IPS DF 4.7 (cell line): Measurements from ENCODE around the gene PDCD1LG2.
"Not testable (repeated sequence)": the region's sequence is repeated elsewhere in the genome, so short reads cannot be mapped to it uniquely, and the experiment has no call there.

Experiments
- DNase-seq: peaks from one replicate; pipeline ENCODE4 v3.0.0-alpha.2; 2013; ENCODE audit warnings: low spot score; ENCODE audit errors: extremely low read depth

Gene PDCD1LG2

DNA sequence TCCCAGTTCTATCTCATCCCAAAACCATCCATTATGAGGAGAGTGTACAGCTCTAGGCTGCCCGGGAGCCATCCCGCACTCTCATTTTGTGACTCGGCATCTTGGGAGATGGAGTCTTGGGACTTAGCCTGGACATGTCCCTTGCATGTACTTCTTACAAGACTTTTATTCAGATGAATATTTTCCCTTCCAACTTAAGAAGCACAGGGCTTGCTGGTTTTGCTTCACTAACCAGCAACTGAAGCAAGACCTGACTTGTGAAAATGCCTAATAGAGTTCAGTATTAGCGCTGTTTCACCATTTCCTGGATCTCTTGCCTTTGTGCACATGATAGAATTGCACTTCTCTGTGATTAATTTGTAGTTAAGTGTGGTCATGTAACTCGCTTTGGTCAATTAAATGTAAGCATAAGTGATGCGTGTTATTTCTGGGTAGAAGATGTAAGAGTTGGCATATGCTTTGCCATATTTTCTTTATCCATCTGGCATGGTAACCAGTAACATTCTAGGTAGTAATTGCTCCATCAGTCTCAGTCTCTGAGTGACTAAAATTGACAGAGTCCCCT lies 55.8 kb downstream of the PDCD1LG2 start:
- no peak for DNase-seq

DNA sequence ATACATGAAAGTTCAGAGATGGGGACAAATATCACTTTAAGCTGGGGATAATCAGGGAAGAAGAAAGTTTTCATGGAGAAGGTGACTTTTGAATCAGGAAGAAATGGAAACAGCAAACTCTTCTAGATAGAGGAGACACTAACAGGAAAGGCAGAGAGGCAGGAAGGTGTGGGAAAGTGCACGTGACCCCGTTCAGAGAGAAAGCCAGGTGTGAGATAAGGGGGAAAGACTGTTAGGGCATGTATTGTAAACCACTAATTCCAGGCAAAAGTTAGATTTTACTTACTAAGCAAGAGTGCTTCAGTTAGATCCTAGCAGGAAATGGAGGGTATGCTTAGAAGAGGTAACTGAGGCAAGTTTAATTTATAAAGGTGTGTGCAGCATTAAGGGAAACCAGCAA lies 58.5 kb downstream of the PDCD1LG2 start:
- DNase-seq, result no peak

DNA sequence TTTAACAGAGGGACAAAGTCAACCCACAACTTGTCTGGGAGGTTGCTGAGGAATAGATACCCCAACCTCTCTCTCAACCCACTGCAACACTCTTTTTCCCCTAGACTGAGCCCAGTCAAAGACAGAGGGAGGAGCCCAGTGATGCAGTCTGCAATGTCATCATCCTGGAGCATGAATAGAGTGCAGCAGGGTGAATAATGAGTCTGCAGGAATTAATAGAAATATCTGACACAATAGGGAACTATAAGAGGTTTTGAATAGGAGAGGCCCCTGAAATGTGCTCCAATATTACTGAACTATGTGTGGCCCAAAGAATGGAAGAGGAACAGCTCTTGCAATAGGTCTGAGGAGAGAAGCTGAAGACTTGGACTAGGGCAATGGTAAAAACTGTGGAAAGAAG lies 59.1 kb downstream of the PDCD1LG2 start:
- no peak for DNase-seq

DNA sequence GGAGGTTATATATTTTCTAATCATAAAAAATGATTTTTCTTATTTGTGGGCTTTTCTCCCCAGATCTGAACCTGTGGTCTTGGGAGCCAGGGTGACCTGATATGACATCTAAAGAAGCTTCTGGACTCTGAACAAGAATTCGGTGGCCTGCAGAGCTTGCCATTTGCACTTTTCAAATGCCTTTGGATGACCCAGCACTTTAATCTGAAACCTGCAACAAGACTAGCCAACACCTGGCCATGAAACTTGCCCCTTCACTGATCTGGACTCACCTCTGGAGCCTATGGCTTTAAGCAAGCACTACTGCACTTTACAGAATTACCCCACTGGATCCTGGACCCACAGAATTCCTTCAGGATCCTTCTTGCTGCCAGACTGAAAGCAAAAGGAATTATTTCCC lies 59.6 kb downstream of the PDCD1LG2 start:
- DNase-seq, result no peak

DNA sequence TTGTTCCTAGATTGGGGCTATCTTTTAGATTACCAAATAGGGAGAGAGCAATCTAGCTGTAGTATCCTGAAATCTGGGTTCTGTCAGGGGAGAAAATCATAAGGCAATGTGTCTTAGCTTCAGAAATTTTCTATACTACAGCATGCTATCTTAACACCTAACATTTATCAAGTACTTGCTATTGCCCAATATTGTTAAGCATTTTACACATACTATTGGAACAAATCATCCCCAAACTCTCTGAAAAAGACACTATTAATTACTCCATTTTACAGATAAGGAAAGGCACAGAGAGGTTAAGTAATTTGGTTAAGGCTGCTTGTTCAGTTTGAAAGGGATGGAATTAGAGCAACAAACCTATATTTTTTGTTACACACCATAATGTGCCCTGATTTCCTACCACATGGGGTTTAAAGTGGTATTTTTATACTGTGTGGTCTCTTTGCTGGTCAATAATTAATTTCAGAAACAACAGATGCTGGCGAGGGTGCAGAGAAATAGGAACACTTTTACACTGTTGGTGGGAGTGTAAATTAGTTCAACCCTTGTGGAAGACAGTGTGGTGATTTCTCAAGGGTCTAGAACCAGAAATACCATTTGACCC lies 61.4 kb downstream of the PDCD1LG2 start:
- DNase-seq, result no peak

DNA sequence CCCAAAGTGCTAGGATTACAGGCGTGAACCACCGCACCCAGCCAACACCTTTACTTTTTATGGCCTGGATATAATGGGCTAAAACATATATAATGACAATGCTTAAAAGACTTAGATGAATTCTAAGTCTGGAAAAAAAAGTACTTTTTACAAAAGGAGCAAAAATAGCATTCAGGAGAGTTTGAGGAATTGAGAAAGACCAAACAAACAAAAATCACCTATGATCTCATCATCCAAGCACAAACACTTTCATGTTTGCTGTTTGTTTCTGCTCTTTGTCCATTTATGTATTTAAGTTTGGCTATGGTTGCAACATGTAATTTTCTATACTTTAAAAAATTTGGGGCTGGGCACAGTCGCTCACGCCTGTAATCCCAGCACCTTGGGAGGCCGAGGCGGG lies 63.8 kb downstream of the PDCD1LG2 start:
- DNase-seq, result no peak

DNA sequence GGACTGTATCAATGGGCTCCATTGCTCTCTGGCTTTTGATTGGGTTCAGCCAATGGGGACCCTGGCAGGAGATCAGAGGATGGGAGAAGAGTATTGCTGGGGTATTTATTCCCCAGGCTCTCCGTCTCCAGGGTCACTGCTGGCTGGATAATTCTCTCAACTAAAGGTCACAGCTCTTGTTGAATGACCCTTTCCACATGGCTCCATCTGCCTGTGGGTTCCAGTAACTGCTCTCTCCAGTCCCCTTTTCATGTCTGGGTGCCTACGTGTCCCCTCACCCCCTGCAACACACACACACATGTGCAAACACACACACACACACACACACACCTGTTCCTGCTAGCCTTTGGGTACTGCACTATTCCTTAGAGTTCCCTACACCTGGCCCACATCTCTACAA lies 64.7 kb downstream of the PDCD1LG2 start:
- no peak for DNase-seq

DNA sequence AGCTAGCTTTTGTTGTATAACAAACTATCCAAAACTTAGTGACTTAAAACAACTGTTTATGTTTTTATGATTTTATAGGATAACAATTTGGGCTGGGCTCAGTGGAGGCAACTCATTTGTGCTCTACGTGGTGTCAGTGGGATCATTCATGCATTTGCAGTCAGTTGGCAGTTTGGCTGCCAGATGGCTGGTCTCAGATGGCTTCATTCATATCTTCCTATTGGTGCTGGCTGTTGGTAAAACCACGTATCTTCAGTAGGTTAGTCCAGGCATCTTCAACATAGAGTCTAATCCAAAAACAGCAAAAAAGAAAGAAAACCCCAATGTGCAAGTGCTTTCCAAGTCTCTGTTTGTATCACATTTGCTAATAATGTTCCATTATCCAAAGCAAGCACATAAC lies 66.9 kb downstream of the PDCD1LG2 start:
- no peak for DNase-seq

DNA sequence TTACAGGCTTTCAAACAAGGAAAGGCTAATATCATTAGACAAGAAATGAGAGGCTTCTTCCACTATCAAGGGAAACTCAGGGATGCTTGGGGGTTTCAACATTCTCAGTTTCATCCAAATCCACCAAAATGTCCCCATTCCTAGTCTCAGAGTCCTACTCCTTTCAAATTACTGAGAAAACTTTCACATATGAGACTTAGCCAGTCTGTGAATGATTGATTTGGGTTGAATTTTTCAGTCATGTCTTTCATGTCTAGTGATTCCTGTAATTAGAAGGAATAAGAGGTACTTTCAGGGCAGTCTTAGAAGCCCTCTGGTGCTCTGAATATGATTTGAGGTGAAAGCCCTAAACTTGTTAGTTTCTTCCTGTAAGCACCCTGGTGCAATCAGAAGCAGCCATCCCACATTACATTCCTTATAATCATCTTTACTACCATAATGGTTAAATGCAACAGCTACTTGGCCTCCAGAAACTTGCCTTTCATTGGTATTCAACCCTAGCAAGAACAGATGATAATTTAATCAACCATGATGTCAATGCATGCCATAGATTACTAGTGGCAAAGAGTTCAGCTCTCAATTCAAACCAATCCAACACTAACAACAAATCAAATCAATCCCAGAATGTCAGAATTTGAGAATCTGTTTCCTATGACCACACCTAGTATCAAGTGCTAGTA lies 67.8 kb downstream of the PDCD1LG2 start:
- no peak for DNase-seq

DNA sequence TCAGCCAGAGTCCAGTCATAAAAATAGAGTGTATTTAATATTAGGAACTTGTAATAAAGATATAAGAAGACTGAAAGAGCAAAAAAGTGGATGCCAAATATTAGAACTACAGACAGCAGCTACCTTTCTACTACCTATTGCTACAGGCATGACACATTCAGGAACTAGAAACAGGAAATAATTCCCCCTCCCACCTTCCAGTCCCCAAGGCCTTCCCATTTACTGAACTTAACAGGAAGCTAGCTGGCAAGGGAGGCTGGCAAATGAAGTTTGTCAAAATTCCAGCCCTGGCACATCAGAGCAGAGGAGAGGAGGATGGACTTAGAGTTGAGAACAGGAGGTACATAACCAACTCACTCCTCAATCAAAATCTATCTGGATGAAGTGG lies 68.4 kb downstream of the PDCD1LG2 start:
- no peak for DNase-seq

DNA sequence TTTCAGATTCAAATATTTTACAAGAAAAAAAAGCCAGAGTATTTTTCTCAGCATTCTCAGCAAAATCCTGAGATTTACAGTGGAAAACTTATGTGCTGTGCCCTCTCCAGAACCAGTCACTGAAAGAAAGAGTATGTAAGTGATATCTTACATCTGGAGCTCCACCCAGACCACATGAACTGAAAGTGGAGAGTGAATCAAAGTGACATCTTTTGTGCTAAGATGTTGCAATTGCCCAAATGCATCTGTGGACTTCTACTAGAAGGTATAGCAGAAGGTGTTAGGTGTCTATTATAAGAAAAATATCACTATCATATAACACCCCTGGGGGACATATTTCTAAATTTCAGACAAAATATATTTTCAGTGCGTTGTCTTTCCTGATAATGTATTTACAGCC lies 69.5 kb downstream of the PDCD1LG2 start:
- DNase-seq, result no peak

DNA sequence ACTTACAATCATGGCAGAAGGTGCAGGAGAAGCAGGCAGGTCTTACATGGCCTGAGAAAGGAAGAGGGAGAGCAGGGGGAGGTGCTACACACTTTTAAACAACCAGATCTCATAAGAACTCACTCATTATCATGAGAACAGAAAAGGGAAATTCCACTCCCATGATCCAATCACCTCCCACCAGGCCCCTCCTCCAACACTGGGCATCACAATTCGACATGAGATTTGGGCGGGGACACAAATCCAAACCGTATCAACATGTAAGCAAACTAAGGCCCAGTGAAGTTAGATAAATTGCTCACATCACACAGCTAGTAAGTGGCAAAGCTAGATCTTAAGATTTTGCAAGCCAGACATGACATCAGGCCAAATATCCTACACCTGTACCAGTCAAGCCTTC lies 70.3 kb downstream of the PDCD1LG2 start:
- no peak for DNase-seq

DNA sequence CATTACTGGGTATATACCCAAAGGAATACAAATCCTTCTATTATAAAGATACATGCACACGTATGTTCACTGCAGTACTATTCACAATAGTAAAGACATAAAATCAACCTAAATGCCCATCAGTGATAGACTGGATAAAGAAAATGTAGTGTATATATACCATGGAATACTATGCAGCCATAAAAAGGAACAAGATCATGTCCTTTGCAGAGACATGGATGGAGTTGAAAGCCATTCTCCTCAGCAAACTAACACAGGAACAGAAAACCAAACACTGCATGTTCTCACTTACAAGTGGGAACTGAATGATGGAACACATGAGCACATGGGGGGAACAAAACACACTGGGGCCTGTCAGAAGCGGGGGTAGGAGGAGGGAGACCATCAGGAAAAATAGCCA lies 71.4 kb downstream of the PDCD1LG2 start:
- not testable (repeated sequence) for DNase-seq

DNA sequence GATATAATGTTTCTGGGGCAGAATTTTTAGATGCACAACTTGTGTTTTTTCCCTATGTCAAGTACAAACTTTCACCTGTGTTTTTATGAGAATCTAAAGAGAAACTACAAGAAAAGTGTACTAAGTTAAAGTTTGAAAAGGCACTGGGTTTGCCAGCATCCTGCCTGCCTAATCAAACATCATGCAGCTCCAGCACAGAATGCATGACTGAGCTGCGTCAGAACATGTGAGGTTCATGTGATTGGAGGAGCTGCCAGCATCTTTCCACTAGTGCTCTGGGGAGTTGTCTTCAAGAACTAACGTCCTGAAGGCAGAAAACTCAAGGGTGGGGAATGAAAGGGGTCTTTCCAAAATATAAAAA lies 72.5 kb downstream of the PDCD1LG2 start:
- DNase-seq, result no peak

DNA sequence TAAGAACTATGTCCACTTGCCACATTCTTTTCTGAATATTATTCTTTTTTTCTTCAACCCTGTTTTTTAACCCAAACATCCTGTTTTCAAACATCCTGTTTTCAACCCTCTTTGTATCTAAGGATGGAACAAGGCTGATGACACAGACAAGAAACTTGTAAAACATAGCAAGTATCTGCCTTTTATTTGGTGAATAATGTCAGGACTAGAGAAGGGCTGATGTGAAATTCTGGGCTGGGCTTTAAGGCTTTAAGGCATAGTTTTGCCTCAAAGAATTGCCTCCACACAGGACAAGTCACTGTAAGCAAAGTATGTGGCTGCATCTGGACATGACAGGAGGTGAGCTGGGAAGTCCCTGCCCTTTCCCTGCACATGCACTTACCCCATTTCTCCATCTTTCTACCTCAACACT lies 76.1 kb downstream of the PDCD1LG2 start:
- no peak for DNase-seq

DNA sequence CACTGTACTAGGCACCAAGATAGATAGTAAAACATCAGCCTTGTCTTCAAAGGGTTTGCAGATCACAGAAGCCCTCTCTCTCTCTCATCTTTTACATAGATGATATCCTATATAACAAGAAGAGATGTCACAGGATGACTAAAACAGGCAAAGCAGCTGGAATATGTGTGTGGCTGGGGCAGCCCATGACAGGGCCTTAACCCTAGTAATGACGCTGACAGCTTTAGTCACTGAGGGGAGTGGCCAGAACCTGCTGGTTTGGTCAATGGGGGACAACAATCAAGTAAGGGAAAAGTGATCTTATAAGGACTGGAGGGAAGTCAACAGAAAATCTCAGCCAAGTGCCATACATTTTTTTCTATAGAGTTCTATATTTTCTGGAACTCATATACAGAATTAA lies 76.7 kb downstream of the PDCD1LG2 start:
- DNase-seq, result no peak

DNA sequence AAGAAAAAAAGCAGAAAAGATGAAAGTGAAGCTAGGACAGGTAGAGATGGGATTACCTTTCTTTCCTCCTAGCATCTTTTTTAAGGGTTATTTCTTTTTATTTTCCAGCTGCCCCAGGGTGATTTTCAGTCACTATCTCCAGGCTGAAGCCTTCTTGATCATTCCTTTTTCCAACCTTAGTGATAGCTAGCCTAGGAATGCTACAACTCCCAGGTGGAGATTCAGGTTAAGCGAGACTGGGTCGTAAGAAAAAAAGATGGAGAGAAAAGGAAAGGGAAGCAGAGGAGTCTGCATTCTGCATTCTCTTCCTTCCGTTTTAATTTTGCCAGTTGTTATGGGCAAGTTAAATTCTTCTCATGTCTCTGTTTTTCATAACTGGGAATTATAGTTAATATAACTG lies 81.9 kb downstream of the PDCD1LG2 start:
- DNase-seq, result no peak

DNA sequence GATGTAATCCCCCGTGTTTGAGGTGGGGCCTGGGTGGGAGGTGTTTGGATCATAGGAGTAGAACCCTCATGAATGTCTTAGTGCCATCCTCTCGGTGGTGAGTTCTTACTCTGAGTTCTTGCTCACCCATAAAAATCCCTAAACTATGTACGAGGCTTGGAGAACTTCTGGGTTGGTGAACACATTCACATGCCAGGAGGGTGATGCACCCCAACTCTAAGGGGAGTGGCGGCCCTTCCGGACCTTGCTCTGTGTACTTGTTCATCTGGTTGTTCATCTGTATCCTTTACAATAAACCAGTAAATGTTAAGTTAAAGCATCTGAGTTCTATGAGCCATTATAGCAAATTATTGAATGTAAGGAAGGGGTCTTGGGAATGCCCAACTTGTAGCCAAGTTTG lies 82.6 kb downstream of the PDCD1LG2 start:
- DNase-seq, result no peak

DNA sequence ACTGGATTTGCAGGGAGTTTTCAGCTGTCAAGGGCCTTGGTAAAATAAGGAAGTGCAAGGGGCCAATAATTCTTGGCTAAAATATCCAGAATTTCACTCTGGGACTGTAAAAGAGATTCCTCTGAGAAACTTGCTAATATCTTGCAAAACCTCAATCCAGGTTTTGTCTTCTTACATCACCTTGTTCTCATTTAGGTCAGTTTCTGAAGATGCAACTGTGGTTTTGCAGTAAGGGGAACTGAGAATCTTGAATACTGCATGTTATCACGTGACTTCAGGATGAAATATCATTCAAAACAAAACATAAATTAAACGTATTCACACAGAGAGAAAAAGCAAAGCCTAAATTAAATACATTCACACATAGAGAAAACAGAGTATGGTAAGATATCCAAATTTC lies 83.6 kb downstream of the PDCD1LG2 start:
- no peak for DNase-seq

DNA sequence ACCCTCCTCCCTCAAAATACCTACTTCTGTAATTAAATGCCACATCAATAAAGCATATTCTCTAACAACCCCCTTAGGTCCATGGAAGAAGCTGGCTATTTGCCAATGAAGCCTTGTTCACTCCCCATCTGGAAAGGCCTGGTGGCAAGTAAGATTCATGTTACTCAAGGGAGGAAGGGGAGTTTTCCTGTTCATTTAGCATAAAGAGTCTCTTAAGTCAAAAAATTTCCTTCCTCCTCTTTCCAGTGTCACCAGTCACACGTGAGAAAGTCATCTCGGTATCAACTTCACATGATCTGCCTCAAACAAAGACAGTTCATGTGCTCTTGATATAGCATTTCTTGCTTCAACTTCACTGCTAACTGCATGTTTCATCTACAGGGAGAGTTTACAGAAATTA lies 85.8 kb downstream of the PDCD1LG2 start:
- no peak for DNase-seq

DNA sequence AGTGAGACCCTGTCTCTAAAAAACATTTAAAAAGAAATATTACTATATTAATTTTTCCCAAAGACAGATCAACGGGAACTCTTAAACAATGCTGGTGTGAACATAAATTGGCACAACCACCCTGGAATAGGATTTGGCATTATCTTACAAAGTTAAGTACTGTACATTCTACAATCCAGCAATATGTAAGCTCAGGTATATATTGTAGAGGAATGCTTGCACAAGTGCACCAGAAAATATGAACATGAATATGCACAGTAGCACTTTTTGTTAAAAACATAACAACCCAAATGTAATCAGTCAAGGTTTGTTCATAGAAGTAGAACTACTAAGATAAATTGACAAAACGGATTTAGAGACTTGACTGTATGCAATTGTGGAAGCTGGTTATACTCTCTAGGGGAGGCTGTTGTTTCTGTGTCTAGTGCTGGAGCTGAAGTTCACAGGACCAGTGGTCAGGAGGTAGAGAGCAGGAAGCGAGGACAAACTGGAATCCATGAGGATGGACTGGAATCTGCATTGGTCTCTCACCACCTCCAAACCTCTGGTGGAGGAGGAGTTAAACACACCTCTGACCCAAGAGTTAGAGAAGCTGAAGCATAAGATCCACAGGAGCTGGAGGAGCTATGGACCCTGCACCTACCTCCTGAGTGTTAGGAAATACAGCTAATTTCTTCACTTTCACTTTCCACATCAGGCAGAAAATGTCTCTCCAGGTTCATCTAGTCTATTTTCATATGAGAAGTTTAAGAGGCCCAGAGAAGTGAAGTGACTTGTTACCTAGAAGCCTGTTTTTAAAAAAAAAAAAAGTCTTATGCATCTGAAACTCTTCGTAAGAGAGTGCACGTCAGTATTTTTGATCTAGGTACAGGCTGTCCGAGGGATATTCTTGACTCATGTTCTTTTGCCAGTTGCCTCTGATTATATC lies 98.2 kb downstream of the PDCD1LG2 start:
- DNase-seq, result no peak

DNA sequence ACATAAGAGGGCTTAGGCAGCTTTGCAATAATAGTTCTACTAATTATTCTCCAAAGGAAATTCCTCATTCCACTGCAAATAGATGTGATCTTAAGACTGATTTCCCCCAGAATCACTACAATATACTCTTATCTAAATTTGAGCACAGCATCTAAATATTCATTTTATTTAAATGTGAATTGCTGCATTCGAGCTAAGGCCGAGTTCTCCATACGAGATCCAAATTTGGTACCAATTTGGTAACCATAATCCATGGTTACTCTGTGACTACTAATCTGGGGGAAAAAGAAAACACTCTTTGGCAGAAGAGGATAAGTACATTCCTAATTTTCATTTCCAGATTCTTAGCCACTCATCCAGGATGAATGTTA lies 98.9 kb downstream of the PDCD1LG2 start:
- no peak for DNase-seq
